GM23248 (cell line): ENCODE measurements around the gene ZFYVE26.

Experiments
- EZH2 ChIP-seq: fragments of 200-600 bp; sonication (generic); IDR thresholded peaks from 2 replicates; pipeline ENCODE4 v1.6.1; 2018; ENCODE audit warnings: antibody characterized with exemption, mild to moderate bottlenecking; ENCODE audit not compliant: insufficient read depth, poor library complexity, severe bottlenecking
- EZH2phosphoT487 ChIP-seq: fragments of 200-600 bp; sonication (generic); IDR thresholded peaks from 2 replicates; pipeline ENCODE4 v1.6.1; 2018; ENCODE audit warnings: antibody characterized with exemption, moderate library complexity, mild to moderate bottlenecking, low read depth; ENCODE audit not compliant: insufficient read depth

- TF ChIP-seq EZH2phosphoT487, result no peak
- TF ChIP-seq EZH2, result no peak
Measured at GRCh38 chr14:67773844-67774377, 42.5 kb downstream of the ZFYVE26 start.
